GM19351 (cell line): ENCODE data around the gene CENPX.

Experiments
- ATAC-seq: cut with Tn5 transposase; IDR thresholded peaks from one replicate; pipeline ENCODE4 v1.9.1; 2021; ENCODE audit warnings: mild to moderate bottlenecking, moderate library complexity; ENCODE audit not compliant: unreplicated experiment

The CENPX gene

GRCh38 chr17:82022310-82022980 lies at the start of gene CENPX:
TSS of gene CENPX (minus strand) at chr17:82022878. CDS start at chr17:82022861, 17 bp downstream.
- ATAC-seq: no peak

- ATAC-seq: no peak
These were observed 47.9 kb upstream of the CENPX start for GRCh38 chr17:82070611-82071010.

DNA sequence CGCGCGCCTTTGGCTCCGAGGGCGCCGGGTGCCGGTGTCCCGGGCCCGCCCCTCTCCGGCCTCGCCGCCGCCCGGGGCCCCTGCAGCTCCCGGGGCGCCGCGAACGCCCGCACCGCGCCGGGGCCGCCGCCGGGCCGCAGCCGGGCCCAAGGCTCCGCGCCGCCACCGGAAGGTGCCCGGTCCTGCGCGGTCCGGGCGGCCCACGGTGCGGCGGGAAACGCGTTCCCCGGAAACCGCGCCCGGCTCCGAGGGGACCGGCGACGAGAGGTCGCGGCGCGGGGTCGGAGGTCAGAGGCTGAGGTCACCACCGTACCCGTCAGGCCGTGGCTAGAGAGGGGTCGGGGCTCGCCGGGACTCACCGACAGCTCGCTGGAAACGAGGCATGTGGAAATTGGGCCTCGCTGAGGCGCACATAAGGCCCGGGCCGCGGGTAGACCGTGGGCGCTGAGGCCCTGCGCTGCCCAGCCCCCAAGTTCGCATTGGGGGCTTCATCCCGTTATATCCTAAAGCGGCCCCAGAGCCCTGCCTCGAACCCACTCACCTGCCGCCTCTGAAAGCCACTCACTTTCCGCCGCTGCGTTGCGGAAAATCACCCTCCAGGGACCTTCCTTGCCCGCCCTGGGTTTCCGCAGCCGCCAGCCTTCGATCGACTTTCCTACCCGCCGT lies 43.1 kb upstream of the CENPX start, which contains the start of gene DUS1L:
Gene DUS1L (minus strand): TSS at position 167 of the 666 bp plus-strand sequence. CDS start 745 bp downstream, outside the sequence.
- ATAC-seq: peak; percentile 53

- ATAC-seq: peak; percentile 28
These were observed 42.5 kb upstream of the CENPX start for GRCh38 chr17:82065193-82065637.

GRCh38 chr17:82064433-82065192 lies 41.9 kb upstream of the CENPX start:
- ATAC-seq: no peak

GRCh38 chr17:82063424-82064415 lies 41.0 kb upstream of the CENPX start:
- ATAC-seq: no peak

DNA sequence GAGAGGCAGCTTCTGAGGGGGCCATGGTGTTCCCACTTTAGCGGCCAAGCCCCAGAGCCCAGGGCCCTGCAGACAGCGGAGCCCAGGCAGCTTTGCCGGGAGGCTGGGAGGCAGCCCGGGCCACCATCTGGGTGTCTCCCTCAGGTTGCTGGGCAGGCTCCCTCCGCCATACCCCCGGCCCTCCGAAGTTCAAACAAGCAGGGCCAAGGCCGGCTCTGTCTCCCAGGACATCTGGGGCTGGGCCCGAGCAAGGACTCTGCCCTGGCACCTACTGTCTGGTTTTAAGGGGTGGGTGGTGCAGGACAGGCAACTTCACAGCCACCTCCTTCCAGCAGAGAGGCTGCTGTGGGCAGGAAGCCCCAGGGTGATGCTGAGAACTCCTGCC lies 40.3 kb upstream of the CENPX start:
- ATAC-seq: no peak

DNA sequence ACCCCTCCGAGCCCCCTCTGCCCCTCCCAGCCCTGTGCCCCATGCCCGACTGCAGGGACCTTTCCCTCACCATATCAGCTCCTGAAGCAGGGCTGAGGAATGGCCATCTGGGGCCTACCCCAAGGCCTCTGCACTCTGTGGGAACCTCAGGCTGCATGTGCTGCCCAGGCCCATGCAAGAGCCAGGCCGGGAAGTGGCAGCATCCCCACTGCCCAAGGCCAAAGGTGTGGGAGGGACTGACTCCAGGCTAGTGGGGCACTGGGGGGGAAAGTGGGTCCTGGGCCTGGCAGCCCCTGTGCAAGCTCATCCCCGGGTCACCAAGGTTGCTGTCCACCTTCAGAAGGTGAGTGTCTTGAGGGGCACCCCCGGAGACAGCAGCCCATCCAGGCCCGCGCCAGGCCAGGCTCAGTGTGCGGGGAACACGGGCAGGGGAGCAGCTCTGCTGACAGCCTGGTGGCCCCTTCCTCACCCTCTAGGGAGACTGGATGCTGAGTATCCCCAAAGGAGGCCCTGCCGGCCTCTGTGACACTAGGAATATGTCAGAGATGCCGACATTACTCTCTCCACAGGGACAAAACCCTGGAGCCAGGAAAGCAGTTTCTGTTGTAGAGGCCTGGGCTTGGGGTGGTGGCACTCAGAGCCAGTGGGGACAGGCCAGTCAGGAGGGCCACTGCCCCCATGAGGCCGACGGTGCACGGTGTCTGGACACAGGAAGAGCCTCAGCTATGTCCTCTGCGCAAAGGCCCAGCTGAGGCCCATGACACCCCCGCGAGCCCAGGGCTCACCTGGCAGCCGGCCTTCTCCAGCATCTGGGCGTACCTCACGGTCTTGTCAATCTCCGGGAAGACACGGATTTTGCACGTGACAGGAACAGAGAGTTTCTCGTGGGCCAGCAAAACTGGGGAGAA lies 39.7 kb upstream of the CENPX start:
- ATAC-seq: no peak

DNA sequence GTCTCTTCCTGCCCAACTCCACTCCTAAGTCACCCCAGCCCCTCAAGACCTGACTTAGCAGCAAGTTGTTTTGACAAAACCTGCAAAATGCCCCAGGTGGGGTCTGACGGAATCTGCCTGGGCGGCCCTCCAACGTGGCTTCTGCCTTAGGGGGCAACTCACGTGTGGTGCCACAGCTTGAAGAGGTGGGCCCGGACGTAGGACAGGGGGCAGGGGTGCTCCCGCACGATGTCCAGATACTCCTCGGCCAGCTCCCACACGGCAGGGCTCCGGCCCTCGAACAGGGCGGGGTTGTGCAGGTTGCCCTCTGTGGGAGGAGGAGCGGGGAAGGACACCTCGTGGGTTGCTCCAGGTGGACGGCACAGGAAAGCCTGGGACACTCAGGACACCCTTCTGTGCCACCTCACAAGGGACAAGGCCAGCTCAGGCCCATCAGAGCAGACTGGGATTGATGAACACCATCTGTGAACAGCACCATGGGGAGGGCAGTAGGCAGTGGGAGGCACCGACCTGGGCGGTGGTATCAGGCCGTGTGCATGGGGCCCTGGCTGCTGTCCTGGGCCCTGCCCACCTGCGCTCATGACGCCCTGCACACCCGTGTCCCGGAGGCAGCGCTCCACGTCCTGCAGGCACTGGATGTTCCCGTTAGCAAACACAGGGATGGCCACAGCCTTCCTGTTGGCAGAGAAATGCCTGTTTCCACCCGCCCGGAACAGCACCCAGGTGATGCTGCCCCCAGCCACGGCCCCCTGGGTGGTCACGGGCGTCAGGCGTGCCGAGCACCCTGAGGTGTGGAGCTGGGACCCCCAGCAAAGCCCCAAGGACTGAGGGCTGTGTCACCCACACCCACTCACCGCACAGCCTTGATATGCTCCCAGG lies 38.6 kb upstream of the CENPX start:
- ATAC-seq: no peak

GRCh38 chr17:82060614-82061013 lies 37.9 kb upstream of the CENPX start:
- no peak for ATAC-seq

DNA sequence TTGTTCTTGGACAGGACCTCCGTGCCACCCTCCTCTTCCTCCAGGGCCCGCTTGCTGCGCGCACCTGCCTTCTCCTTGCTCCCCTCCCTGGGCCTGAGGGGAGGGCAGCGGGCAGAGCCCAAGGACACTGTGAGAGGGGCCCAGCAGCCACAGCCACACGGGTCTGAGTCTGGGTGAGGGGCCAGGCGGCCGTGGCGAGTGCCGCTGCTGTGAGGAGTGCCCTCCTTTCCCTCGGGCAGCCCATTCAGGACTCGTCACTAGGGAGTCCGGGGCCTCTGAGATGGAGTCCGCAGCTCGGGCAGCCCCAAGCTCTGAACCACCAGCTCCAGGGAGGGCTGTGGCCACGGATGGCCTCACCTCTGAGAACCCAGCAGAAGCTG lies 37.3 kb upstream of the CENPX start:
- no peak for ATAC-seq

DNA sequence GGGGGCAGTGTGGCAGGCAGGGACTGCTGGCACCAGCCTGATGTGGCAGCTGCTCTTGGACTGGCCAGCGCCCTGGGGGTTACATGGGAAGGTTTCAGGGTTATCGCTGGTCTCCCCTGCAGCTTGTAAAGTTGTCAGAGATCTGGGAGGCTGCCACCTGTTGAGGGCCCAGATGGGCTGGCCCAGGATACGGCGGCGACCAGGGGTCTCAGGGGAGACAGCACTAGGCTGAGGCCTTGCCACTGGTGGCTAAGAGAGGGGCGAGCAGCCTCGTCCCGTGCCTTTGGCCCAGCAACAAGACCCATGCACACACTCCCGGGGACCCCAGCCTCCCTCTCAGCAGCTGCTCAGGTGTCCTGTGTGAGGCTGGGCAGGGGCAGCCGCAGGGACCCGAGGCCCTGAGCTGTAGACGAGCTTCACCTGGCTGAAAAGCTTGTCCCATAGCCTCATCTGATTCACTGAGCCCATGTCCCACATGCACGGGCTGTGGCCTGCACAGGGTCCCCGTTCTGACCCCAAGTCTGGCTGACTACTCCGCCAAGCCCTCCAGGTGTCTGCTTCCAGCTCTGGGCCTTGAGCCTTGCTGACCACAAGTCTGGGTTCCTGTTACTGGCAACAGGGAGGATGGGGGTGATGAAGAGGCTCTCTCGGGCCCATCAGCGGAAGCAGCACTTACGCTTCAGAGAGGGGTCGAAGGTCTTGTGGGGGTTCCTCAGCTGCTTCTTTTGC lies 36.8 kb upstream of the CENPX start:
- ATAC-seq: no peak

DNA sequence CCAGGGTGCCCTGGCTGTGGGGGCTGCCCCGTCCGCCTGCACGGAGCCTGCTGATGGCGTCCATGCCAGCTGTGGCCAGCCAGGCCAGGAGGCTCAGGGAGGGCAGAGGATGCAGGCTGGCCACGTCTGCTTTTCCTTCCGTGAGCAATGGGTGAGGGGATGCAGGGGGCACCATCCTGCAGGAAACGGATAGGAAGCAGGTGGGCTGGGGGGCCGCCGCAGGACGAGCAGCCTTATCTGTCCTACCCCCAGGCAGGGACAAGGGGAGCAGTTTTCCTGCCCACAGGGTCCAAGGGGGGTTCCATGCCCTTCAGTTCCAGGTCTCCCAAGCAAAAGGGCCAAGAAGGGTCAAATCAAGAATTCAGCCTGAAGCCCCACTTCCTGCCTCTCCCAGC lies 36.2 kb upstream of the CENPX start:
- no peak for ATAC-seq

DNA sequence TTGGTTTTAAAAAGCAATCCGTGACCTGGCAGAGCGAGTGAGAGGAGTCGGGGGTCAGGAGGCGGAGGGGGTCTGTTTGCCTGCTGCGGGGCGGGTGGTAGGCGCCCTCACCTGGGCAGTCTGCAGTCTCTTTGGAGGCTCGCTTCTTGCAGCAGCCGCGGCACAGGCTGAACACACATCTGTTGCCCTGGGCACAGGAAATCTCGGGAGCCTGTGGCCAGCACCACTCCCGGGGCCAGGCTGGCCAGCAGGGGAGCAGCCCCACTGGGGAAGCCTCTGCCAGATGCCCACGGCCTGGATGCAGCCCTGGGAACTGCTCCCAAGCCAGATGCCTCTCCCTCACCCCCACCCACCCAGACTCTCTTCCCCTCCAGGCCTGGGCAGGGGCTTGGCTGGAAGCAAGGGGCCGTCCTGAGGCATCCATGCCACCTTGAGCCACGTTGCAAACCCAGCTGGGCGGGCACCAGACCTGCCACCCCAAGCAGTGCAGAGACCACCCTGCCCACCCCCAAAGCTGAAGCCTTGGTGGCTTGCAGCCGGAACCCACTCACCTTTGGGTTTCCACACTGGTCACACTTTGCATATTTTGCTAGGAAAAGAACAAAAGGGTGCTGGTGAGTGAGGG lies 35.7 kb upstream of the CENPX start:
- no peak for ATAC-seq

DNA sequence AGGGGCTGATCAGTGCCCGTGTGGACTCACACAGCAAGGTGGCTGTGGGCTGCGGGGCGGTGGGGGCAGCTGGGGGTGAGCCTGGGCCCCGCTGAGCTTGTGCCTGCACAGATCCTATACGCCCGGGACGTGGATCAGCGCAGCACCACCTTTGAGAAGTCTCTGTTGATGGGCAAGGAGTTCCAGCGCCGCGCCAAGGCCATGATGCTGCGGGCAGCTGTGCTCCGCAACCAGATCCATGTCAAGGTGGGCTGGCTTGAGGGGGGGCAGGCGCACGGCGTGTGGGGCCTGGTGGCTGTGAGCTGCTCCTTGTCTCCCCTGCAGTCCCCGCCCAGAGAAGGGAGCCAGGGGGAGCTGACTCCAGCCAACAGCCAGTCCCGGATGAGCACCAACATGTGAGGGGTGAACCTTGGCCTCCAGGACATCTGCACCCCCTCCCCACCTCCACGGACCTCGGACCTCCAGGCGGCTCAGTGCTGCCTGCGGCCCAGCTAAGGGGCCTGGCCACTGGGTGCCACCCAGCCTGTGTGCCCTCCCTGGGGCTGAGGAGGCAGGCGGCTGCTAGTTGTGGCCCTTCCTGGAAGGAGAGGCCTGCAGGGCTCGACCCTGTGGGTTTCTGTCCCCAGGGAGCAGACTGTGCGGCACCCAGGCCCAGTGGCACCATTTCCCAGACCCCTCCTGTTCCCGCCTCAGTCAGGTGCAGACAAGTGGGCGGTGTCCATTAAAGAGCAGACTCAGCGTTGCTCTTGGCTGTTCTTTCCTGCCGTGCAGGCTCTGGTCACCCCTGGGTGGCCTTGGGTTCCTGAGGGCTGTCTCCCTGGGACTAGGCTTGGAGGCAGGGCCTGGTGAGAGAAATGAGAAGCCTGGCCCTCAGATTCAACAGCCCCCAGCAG lies 34.3 kb upstream of the CENPX start:
- no peak for ATAC-seq

DNA sequence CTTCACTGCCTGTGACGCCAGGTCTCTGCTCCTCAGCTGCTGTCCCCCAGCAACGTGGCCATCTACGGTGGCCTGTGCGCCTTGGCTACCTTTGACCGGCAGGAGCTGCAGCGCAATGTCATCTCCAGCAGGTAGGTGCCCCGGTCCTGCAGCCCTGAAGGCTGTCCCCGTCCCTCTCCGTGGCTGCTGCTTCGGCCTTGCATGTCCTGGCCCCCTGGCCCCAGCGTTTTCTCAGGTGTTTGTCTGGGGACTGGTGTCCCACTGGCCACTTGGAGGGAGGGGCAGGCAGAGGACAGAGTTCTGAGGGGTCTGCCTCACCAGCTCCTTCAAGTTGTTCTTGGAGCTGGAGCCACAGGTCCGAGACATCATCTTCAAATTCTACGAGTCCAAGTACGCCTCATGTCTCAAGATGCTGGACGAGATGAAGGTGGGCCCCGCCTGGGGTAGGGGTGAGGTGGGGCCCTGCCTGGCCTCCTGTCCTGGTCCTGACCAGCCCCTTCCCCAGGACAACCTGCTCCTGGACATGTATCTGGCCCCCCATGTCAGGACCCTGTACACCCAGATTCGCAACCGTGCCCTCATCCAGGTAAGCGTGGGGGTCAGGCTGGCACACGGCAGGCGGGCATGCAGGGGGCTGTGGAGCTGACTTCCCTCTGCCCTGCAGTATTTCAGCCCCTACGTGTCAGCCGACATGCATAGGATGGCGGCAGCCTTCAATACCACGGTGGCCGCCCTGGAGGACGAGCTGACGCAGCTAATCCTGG lies 33.5 kb upstream of the CENPX start:
- ATAC-seq: no peak
